ENCODE results near the gene MNT.

DNA sequence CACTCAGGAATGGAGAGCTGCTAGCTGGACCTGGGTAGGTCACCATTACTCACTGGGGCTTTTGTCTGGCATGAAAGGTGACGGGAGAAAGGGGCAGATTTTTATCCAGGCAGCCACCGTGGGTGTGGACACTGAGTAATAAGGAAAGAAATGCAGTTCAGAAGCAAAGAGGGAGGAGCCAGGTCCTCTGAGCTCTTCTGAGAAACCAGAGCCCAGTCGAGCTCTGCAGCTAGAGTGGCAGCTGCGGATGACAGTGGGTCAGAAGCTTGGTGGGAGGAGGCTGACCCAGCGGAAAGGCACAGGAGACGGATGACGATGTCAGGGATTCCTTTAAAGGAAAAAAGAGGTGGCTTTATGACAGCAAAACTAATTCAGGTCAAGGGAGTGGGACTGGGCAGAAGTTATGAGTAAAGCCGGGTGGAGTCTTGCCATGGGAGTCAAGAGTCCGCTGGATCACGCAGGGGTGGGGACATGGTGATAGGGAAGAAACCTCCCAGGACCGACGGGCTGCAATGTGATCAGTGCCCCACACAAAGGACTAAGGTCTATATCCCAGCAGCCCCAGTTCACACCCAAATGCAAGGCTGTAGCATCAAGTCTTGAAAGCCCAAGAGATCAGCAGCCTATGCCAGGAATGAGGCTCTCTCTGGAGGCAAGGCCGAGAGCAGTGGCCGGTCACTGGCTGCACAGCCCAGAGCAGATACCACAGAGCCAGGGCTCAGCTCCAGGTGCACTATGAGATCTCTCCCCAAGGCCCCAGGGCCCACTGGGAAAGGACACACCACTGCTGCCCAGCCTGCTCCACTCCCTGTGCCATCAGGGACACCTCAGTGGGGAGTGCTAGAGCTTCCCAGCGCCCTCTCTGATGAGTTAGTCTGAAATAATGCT is 6.3 kb upstream of the MNT start:
- TF ChIP-seq, protein P1, sequence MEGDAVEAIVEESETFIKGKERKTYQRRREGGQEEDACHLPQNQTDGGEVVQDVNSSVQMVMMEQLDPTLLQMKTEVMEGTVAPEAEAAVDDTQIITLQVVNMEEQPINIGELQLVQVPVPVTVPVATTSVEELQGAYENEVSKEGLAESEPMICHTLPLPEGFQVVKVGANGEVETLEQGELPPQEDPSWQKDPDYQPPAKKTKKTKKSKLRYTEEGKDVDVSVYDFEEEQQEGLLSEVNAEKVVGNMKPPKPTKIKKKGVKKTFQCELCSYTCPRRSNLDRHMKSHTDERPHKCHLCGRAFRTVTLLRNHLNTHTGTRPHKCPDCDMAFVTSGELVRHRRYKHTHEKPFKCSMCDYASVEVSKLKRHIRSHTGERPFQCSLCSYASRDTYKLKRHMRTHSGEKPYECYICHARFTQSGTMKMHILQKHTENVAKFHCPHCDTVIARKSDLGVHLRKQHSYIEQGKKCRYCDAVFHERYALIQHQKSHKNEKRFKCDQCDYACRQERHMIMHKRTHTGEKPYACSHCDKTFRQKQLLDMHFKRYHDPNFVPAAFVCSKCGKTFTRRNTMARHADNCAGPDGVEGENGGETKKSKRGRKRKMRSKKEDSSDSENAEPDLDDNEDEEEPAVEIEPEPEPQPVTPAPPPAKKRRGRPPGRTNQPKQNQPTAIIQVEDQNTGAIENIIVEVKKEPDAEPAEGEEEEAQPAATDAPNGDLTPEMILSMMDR (IDR thresholded peaks at IDR 0.05): no peak
- TF ChIP-seq POLR2A (IDR thresholded peaks at IDR 0.05): peak in 1 of 2 donors; percentile 19
